Small intestine (tissue), 7 donors: ENCODE measurements around the gene SPDYE1. TPM values are rescaled to one million over a fixed set of nuclear protein-coding genes. Genes with fewer than 3 reads are reported as not detected.
"Not testable (repeated sequence)": the region's sequence is repeated elsewhere in the genome, so short reads cannot be mapped to it uniquely, and the experiment has no call there.

ENCODE experiments used
- DNase-seq, 2 donors: peaks; one replicate each; pipeline versions ENCODE4 v3.0.0 to v3.0.0-alpha.2; 2013
- FAIRE-seq: peaks from 2 replicates; lab custom pipeline; 2012; peaks lifted over from hg19 to GRCh38; lab: Jason Lieb, UNC
- H3K27ac ChIP-seq, 3 donors: one replicate each; pipeline ENCODE4 v1.5.1; 2013; ENCODE audit warnings: low read length in 2 of 3, mild to moderate bottlenecking in 2 of 3, control low read depth in 1 of 3, inconsistent platforms in 1 of 3, low read depth in 1 of 3, moderate library complexity in 1 of 3
- H3K27me3 ChIP-seq, 3 donors: one replicate each; pipeline ENCODE4 v1.6.1; 2013; ENCODE audit warnings: low read length in 3 of 3, inconsistent platforms in 1 of 3; ENCODE audit not compliant: control insufficient read depth in 3 of 3, insufficient read depth in 3 of 3
- H3K36me3 ChIP-seq, 3 donors: one replicate each; pipeline ENCODE4 v1.6.1; 2013; ENCODE audit warnings: low read length in 3 of 3, inconsistent platforms in 1 of 3, low read depth in 1 of 3, mild to moderate bottlenecking in 1 of 3, moderate library complexity in 1 of 3; ENCODE audit not compliant: control insufficient read depth in 3 of 3, insufficient read depth in 2 of 3
- H3K4me1 ChIP-seq, 3 donors: one replicate each; pipeline ENCODE4 v1.6.1; 2013; ENCODE audit warnings: low read length in 2 of 3, inconsistent platforms in 1 of 3, low read depth in 1 of 3, mild to moderate bottlenecking in 1 of 3, moderate library complexity in 1 of 3; ENCODE audit not compliant: control insufficient read depth in 3 of 3, insufficient read depth in 2 of 3
- H3K4me3 ChIP-seq, 3 donors: one replicate each; pipeline ENCODE4 v1.5.1; 2013; ENCODE audit warnings: low read length in 3 of 3, control low read depth in 1 of 3, inconsistent platforms in 1 of 3, low read depth in 1 of 3, mild to moderate bottlenecking in 1 of 3, moderate library complexity in 1 of 3
- H3K9me3 ChIP-seq, 2 donors: one replicate each; pipeline ENCODE4 v1.6.1; 2013; ENCODE audit warnings: low read depth in 1 of 2, low read length in 1 of 2; ENCODE audit not compliant: control insufficient read depth in 2 of 2, insufficient read depth in 1 of 2
- whole genome bisulfite sequencing, 3 donors: extraction: QIAGEN DNeasy Blood & Tissue Kit; methylation state at CpG; one replicate each; pipeline ENCODE4 v1.1.7; 2013; 5-methylcytosine and 5-hydroxymethylcytosine counted together
- polyA plus RNA-seq, 4 donors: library from polyadenylated mRNA; stranded (reverse) in 3 of 4; unstranded in 1 of 4; fragments of 200-250 nt in 3 of 4; fragments of 120-200 nt in 1 of 4; gene quantifications; one replicate each; pipeline versions ENCODE4 v1.2.1 to v1.2.3, GENCODE V29; 2013
- donor health status: healthy with polysubstance abuse.
- donor health status: control.
- donor health status: control.
- donor health status: Bipolar disorder and iron deficiency.
- donor health status: healthy.

The SPDYE1 gene
- polyA plus RNA-seq, 4 donors: 0.80 TPM; not detected in 3

DNA sequence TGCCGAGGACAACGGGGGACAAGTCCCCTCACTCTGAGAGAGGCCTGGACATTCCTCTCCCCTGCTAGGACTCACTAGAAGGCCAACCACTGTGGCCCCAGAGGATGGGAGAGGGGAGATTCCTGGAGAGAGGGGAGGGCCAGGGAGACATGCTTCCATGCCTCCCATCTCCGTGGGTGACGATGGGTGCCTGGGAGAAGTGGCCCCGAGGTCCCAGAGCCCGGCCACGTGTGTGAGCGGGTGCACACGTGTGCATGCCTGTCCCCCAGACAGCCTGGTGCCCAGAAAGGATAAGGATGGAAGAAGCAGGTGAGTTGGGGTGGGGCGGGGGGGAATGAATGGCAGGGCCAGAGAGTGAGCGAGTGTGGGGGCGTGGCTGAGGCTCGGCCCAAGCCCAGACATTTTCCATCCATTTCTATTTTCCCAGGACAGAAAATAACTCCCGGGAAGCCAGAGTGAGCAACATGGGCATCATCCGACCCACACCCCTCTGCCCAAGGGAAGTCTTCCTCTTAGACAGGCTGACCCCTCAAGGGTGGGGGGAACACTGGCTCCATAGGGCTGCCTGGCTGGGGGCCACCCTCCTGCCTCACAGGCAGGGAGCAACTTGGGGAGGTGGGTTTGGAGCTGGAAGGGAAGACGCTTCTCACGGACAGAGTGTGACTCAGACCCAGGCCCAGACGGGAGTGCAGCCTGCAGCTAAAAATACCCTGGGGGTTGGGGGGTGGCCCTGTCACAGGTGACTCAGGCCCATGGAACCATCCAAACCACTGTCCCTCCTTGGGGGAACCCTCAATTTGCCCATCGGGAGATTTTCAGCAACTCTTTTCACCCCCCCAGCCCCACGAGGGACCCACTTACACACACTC, 29.3 kb upstream of the SPDYE1 start:
- DNase-seq, H3K9me3 ChIP-seq, FAIRE-seq, H3K4me3 ChIP-seq, H3K27ac ChIP-seq, H3K36me3 ChIP-seq, H3K27me3 ChIP-seq, H3K4me1 ChIP-seq: not testable (repeated sequence)
- 83 to 88% (median 85%) methylated on average over 6 to 16 of the region's 20 CpGs for WGBS, 3 donors

- not testable (repeated sequence) for DNase-seq, H3K27me3 ChIP-seq
- WGBS, 3 donors: 85 to 94% (median 91%) methylated on average over 8 to 11 of the region's 11 CpGs
Observed at GRCh38 chr7:43969586-43969985, 28.1 kb upstream of the SPDYE1 start.

GRCh38 chr7:43970698-43971097, 27.0 kb upstream of the SPDYE1 start:
- H3K4me3 ChIP-seq, H3K36me3 ChIP-seq, DNase-seq, FAIRE-seq, H3K4me1 ChIP-seq, H3K27ac ChIP-seq, H3K9me3 ChIP-seq, H3K27me3 ChIP-seq: not testable (repeated sequence)
- WGBS, 3 donors: 89 to 93% (median 89%) methylated on average over 3 of the region's 5 CpGs

More at GRCh38 chr7:43969586-43969985, 28.1 kb upstream of the SPDYE1 start:
- H3K27ac ChIP-seq, H3K36me3 ChIP-seq, FAIRE-seq, H3K4me1 ChIP-seq, H3K9me3 ChIP-seq, H3K4me3 ChIP-seq: not testable (repeated sequence)

DNA sequence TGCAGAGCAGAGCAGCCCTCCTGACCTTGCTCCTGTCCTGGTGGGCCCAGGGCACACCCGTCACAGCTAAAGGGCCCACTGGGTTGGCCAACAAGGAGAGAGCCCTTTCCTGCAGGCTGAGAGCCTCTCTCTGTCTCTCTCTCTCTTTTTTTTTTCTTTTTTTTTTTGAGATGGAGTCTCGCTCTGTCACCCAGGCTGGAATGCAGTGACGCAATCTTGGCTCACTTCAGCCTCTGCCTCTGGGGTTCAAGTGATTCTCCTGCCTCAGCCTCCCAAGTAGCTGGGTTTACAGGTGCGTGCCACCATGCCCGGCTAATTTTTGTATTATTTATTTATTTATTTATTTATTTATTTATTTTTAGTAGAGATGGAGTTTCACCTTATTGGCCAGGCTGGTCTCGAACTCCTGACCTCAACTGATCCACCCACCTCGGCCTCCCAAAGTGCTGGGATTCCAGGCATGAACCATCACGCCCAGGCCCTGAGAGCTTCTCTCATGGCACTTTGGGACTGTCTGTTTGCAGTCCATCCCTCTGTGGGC, 23.6 kb upstream of the SPDYE1 start:
- WGBS, 3 donors: 77 to 91% (median 90%) methylated on average over 4 to 7 of the region's 8 CpGs

DNA sequence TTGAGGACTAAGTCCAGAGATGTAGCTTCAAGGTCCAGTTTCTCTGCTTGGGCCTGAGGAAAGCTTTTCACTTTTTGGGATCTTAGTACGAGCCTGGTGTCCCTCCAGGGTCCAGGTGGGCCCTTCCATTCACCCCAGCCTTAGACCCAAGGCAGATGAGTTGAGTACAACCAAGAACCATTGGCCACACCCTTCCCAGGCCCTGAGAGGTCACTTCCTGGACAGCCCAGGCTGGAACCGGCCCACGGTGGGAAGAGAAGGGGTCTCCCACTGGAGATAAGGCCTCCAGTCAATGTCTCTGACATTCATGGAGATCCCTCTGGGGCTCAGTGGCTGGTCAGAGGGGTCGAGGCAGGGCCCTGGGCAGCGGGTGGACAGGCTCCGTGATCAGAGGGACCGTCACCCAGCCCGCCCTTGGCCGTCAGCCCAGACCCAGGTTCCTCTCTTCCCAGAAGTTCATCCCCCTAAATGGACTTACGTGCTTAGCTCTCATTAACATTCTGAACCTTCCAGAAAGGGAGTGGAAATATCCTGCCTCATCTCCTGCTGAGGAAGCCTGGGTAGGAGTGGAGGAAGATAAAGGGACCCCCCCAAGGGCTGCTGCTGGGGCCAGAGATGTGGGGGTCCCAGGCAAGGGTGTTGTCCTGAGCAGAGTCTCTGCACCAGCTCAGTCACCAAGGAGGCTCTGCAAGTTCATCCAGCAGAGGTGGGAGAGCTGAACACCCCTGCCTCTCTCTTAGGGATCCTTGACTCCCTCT, 22.8 kb upstream of the SPDYE1 start:
- not testable (repeated sequence) for H3K27me3 ChIP-seq, H3K36me3 ChIP-seq, H3K4me1 ChIP-seq, H3K9me3 ChIP-seq, DNase-seq, H3K4me3 ChIP-seq, FAIRE-seq, H3K27ac ChIP-seq
- 83 to 88% (median 87%) methylated on average over 10 of the region's 10 CpGs for WGBS, 3 donors

More for the DNA sequence above, 23.6 kb upstream of the SPDYE1 start:
- H3K4me3 ChIP-seq, H3K9me3 ChIP-seq, DNase-seq, H3K27ac ChIP-seq, FAIRE-seq, H3K36me3 ChIP-seq, H3K27me3 ChIP-seq, H3K4me1 ChIP-seq: not testable (repeated sequence)

- H3K9me3 ChIP-seq: no peaks in the 10 kb centered on the region
- H3K4me1 ChIP-seq: no peaks in the 10 kb centered on the region
- H3K36me3 ChIP-seq: peaks cover 0 to 4% (median 0%) of the 10 kb centered on the region in 3 donors
- H3K4me3 ChIP-seq: no peak overlapping the region
- no peak overlapping the region for H3K27ac ChIP-seq
- FAIRE-seq (no peak), DNase-seq (no peak)
- 86 to 100% (median 100%) methylated on average over 1 of the region's 1 CpG for WGBS, 3 donors
- H3K27me3 ChIP-seq: no peaks in the 10 kb centered on the region
Observed at GRCh38 chr7:43977525-43977924, 20.2 kb upstream of the SPDYE1 start.

GRCh38 chr7:43978102-43978501, 19.6 kb upstream of the SPDYE1 start:
- FAIRE-seq: not testable (repeated sequence)

DNA sequence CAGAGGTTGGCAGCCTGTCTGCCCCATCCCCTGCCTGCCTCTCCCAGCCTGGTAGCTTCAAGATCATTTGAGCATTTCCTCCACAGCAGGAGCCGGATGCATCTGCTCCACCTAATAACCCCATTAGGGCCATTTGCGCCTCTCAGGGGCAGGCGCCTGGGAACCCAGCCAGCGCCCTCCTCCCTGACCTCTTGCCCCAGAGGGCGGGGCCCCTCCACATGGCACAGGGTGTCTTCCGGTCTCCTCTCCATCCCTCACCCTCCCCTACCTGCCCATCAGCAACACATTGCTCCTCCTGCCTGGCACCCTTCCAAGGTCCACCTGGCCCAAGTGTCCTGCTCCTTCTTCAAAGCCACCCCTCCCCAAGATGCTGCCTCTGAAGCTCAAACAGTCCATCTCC, 14.8 kb upstream of the SPDYE1 start:
- WGBS, 3 donors: 31% methylated on average over 2 of the region's 6 CpGs; no CpG with 5 or more reads in 2 of the 3 donors
- not testable (repeated sequence) for H3K27ac ChIP-seq, H3K9me3 ChIP-seq, DNase-seq, H3K27me3 ChIP-seq, H3K4me1 ChIP-seq, FAIRE-seq, H3K36me3 ChIP-seq, H3K4me3 ChIP-seq

More at GRCh38 chr7:43978102-43978501, 19.6 kb upstream of the SPDYE1 start:
- H3K36me3 ChIP-seq, H3K4me3 ChIP-seq, DNase-seq, H3K4me1 ChIP-seq, H3K27ac ChIP-seq, H3K27me3 ChIP-seq, H3K9me3 ChIP-seq: not testable (repeated sequence)
- WGBS, 3 donors: 86 to 90% (median 90%) methylated on average over 9 to 11 of the region's 11 CpGs
